GM13976 (cell line): ENCODE results near the gene WDR86.

Experiments
- DNase-seq: peaks from one replicate; pipeline ENCODE4 v3.0.0; 2012; ENCODE audit warnings: low spot score
- in situ Hi-C: fragments of 300-500 bp; cut with MboI; formaldehyde crosslinking; loops from one replicate; pipeline ENCODE4 v1.12.0; 2022; ENCODE audit warnings: low sequenced_read_pairs, mixed read lengths, inconsistent platforms; ENCODE audit not compliant: unreplicated experiment
- TF ChIP-seq, protein P1 (sequence below): IDR thresholded peaks from 2 replicates; pipeline ENCODE4 v1.5.1; 2012; ENCODE audit warnings: borderline replicate concordance, mild to moderate bottlenecking; ENCODE audit not compliant: insufficient read depth; ENCODE audit errors: extremely low read depth, missing control alignments, control extremely low read depth

The WDR86 gene

GRCh38 chr7:151398446-151399304, 11.2 kb downstream of the WDR86 start:
- TF ChIP-seq, protein P1, sequence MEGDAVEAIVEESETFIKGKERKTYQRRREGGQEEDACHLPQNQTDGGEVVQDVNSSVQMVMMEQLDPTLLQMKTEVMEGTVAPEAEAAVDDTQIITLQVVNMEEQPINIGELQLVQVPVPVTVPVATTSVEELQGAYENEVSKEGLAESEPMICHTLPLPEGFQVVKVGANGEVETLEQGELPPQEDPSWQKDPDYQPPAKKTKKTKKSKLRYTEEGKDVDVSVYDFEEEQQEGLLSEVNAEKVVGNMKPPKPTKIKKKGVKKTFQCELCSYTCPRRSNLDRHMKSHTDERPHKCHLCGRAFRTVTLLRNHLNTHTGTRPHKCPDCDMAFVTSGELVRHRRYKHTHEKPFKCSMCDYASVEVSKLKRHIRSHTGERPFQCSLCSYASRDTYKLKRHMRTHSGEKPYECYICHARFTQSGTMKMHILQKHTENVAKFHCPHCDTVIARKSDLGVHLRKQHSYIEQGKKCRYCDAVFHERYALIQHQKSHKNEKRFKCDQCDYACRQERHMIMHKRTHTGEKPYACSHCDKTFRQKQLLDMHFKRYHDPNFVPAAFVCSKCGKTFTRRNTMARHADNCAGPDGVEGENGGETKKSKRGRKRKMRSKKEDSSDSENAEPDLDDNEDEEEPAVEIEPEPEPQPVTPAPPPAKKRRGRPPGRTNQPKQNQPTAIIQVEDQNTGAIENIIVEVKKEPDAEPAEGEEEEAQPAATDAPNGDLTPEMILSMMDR = no peak
- in situ Hi-C loops = no loop called here
- DNase-seq = no peak

DNA sequence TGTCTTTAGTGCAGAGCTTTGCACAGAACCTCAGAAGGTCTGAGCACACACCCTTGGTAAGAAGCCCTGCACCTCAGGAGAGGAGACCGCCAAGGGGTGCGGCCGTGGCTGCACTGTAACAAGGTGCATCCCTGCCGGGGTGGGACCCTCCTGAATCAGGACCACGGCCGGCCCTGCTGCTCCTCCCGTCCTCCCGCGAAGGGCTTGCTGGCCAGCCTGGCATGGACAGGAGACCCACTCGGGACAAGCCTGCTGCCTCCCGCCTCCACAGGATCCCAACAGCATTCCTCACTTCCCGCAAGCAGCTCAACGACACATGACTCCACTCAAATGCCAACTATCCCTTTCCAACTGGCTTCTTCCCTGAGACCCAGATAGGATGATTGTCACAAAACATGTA, 12.8 kb downstream of the WDR86 start:
- in situ Hi-C loops = no loop called here
- TF ChIP-seq, protein P1 = no peak
- DNase-seq = no peak

- DNase-seq = no peak
- in situ Hi-C loops = no loop called here
- TF ChIP-seq, protein P1 = no peak
These were observed 13.4 kb downstream of the WDR86 start for GRCh38 chr7:151396328-151396970.

DNA sequence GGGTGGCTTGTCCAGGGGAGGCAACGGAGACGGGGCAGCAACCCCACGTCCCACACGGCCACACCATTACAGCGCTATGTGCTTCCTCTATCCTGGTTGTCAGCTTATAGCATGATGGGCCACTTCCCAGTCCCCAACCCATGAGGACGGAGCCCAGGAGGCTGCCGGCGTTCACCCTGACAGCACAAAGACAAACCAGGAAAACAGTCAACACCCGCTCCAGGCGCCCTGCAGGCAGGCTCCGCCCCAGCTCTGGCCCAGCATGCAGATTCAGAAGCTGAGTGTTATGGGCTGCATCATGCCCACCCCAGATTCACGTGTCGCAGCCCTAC, 14.8 kb downstream of the WDR86 start:
- TF ChIP-seq, protein P1 = no peak
- no peak for DNase-seq
- in situ Hi-C loops = no loop called here

DNA sequence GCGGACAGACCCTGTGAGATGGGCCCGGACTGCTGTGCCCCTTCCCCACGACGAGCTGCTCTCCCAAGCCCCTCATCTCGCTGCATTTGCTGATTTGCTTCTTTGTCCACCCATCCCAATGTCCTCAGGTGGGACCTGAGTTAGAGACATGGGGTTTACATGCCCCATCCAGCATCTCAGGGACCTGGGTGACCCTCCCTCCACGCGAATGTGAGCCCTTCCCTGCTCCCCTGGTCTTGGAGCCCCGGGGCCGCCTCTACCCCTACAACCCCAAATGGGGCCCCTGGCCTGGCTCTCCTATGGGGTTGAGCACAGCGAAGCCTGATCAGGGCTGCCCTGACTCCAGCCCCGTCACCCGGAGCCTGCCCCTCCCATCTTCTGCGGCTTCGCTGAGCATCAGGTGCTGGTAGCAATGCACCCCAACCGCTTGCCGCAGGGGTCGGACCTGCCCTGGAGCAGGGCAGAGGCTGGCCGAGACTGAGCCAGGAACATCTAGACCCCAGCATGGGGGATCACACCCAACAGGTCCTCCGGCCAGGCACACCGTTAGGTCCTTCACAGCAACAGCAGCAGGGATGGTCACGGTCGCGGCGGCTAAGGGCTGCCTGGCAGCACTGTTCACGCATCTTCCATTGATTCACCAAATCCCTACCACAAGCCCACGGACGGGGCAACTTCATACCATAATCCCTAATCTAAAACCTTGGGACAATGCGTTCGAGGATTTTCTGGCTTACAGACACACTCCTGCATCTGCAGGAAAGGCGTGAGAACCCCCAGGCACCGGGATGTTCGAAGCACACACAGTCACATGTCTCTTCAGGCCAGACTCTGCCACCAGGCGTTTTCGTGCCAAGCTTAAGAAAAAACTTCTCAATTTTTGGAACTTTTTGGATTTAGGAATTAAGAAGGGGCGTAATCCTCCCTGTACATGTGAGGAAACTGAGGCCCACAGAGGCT, 15.5 kb downstream of the WDR86 start:
- TF ChIP-seq, protein P1 = no peak
- no peak for DNase-seq
- in situ Hi-C loops = no loop called here
